HG03045 (cell line): Measurements from ENCODE around the gene TMEM235.
A peak's percentile ranks its signal among the peaks of the same experiment; 100 is the strongest.
"Not testable (repeated sequence)": the region's sequence is repeated elsewhere in the genome, so short reads cannot be mapped to it uniquely, and the experiment has no call there.

Experiments
- ATAC-seq: cut with Tn5 transposase; IDR thresholded peaks from one replicate; pipeline ENCODE4 v1.9.1; 2021; ENCODE audit warnings: mild to moderate bottlenecking, moderate library complexity; ENCODE audit not compliant: unreplicated experiment

The TMEM235 gene

GRCh38 chr17:78237401-78238012 lies 6.1 kb downstream of the TMEM235 start:
- no peak for ATAC-seq

- no peak for ATAC-seq
These were observed 7.5 kb downstream of the TMEM235 start for GRCh38 chr17:78238823-78239488.

- no peak for ATAC-seq
These were observed 8.1 kb downstream of the TMEM235 start for GRCh38 chr17:78239489-78239931.

GRCh38 chr17:78240012-78240655 lies 8.7 kb downstream of the TMEM235 start:
- no peak for ATAC-seq

GRCh38 chr17:78240839-78241238 lies 9.4 kb downstream of the TMEM235 start:
- no peak for ATAC-seq

DNA sequence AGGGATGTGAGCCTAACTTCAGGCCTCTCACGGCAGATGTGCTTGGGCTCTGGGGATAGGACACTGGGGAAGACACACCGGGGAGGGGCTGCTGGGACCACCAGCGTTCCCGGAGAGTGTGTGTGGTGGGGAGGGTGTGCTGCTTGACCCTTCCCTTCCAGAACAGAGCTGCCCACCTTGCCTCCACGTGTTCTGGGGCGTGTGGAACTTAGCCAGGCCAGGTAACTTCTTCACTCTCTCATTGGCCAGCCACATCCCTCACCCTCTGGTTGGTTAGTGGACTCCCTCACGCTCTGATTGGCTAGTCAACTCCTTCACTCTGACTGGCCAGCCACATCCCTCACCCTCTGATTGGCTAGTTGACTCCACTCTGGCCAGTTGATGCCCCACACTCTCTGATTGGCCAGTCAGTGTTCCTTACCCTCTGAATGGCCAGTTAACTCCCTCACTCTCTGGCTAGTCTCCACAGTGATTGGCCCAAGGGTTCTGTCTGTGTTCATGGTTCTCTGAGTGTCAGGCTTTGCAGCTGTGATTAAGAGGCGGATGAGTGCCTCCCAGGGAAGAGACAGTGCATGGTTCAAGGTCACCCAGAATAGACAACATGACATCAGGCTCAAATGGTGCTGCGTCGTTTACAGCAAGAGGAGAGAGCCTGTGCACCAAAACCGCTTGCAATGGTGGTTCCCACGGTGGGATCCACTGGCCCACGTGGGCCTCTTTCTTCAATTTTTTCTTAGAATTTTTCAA lies 10.0 kb downstream of the TMEM235 start:
- no peak for ATAC-seq

- no peak for ATAC-seq
These were observed 10.8 kb downstream of the TMEM235 start for GRCh38 chr17:78242024-78242742.

GRCh38 chr17:78247304-78247703 lies 15.9 kb downstream of the TMEM235 start:
- no peak for ATAC-seq

DNA sequence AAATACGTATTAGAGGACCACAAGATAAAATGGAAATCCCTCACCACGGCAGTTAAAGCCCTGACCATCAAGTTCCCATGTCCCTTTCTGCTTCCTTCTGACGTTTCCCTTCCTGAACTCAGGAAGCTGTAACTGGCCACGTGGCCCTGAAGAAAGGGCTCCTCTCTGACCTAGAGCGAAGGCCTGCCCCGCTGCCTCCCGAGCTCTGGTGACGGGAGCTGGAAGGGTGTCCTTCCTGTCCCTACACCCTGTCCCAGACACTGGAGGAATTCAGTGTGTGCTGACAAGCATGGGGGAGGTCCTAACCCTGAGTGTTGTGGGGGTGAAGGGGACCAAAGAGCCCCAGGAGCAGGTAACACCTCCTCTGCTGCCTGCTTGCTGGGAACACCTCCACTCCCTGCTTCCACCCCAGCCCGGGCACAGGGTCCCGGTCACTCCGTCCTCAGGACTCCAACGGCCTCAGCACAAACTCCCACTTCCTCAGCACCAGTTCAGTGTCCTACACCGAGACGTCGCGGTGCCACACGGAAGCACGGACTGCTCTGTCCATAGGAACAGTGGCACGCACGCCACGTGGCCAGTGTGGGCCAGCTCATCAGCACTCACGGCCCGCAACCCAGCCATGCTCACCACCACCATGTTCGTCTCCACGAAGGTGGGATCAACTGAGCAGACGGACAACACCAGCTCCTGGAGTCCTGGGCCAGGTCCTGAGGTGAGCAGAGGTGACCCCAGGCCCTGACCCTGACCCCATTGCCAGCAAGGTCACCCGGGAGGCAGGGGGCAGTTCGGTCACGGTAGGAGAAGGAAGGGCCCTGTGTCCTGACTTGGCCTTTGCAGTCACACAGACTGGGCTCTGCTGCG lies 16.9 kb downstream of the TMEM235 start:
- no peak for ATAC-seq

GRCh38 chr17:78249074-78249817 lies 17.8 kb downstream of the TMEM235 start:
- no peak for ATAC-seq

GRCh38 chr17:78249818-78250806 lies 18.7 kb downstream of the TMEM235 start:
- no peak for ATAC-seq

DNA sequence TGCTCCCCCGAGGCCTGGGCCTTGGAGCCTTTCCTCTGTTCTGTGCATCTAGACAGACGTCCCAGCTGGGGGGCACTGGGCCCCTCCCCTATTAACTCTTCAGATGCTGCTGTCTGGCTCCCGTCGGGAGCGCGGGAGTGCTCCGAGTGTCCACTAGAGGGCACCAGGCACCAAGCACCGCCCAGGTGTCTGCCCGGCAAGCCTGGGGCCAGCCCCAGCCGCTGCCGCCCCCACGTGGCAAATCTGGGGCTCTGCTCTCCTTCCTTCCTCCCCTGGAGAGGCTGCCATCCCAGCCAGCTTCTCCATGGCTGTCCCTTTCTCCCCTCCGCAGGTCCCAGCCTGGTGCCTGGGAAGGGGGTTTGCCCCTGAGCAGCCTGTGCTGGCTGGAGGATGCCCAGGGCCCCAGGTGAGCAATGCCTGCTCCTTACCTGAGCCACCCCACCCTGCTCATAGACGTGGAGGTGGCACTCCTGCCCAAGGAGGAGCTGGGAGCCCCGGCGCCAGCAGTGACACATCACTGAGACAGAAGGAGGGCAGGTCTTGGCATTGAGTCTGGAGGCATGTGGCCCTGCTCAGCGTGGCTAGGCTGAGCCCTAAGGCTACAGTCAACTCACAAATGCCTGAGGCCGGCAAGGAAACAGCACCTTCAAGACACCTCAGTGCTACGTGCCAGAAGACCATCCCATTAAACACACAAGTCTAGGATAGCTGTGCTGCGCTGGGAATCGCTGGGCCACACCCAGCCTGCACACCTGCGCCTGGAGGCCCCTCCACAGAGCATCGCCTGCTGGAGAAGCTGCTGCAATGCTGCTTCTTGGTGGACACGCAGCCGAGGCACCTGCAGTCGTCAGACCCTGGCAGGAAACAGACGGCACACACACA lies 19.7 kb downstream of the TMEM235 start:
- ATAC-seq, result peak; percentile 49

GRCh38 chr17:78251773-78252103 lies 20.3 kb downstream of the TMEM235 start:
- ATAC-seq, result no peak

DNA sequence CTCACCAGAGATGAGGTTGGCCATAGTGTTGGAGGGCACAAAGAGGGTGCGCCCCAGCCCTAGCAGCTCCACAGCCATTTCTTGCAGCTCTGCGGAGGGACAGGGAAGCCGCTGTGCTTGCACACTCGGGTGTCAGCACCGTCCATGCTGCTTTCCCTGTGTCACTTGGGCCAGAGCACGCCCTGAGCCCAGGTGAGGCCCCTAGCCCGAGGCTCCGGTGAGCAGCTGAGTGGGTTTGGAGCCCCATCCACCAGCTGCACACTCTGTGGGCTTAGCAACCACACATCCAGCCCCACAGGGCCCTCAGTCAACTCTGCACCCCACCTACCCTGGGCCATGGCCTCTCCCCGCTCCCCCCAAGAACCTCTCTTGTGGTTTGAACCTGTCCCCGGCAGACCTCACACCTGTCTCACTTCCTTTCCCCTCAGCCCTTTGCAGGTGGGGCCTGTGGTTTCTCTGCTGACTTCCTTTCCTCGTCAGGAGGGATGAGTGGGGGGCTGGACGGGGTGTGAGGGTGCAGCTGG lies 20.7 kb downstream of the TMEM235 start:
- ATAC-seq, result no peak

- no peak for ATAC-seq
These were observed 21.5 kb downstream of the TMEM235 start for GRCh38 chr17:78252701-78253635.

- ATAC-seq, result not testable (repeated sequence)
These were observed 22.2 kb downstream of the TMEM235 start for GRCh38 chr17:78253636-78253945.
